Tibial nerve (tissue), 4 donors: Measurements from ENCODE around the gene OSTF1. TPM values are rescaled to one million over a fixed set of nuclear protein-coding genes. Genes with fewer than 3 reads are reported as not detected.

Experiments
- DNase-seq, 2 donors: peaks; one replicate each; pipeline ENCODE4 v3.0.0-alpha.2; 2019; ENCODE audit warnings: low spot score in 2 of 2
- H3K27ac ChIP-seq, 4 donors: fragments of 200-600 bp; sonication (generic) in 3 of 4; one replicate each; pipeline ENCODE4 v1.5.1; 2017 to 2019; ENCODE audit warnings: mild to moderate bottlenecking in 1 of 4
- H3K27me3 ChIP-seq, 2 donors: fragments of 200-600 bp; sonication (generic) in 1 of 2; one replicate each; pipeline versions ENCODE4 v1.5.1 to v1.6.0; 2017 to 2019
- H3K36me3 ChIP-seq, 3 donors: fragments of 200-600 bp; sonication (generic); one replicate each; pipeline ENCODE4 v1.5.1; 2018 to 2019
- H3K4me1 ChIP-seq, 4 donors: fragments of 200-600 bp; sonication (generic) in 3 of 4; one replicate each; pipeline ENCODE4 v1.5.1; 2017 to 2019
- H3K4me3 ChIP-seq, 4 donors: fragments of 200-600 bp; sonication (generic) in 3 of 4; one replicate each; pipeline ENCODE4 v1.5.1; 2017 to 2019; ENCODE audit warnings: mild to moderate bottlenecking in 1 of 4, moderate library complexity in 1 of 4
- H3K9me3 ChIP-seq, 4 donors: fragments of 200-600 bp; sonication (generic) in 3 of 4; one replicate each; pipeline ENCODE4 v1.5.1; 2017 to 2019
- CTCF ChIP-seq, 5 experiments: fragments of 200-600 bp in 3 of 5; fragments of 450-650 bp in 2 of 5; sonication (generic) in 3 of 5; IDR thresholded peaks; one replicate each; pipeline ENCODE4 v1.5.1; 2016 to 2019; ENCODE audit warnings: antibody characterized with exemption in 5 of 5, mild to moderate bottlenecking in 3 of 5, moderate library complexity in 2 of 5
- EP300 ChIP-seq, 2 donors: sonication (generic); formaldehyde crosslinking; IDR thresholded peaks; one replicate each; pipeline ENCODE4 v1.6.1; 2017; ENCODE audit warnings: antibody characterized with exemption in 2 of 2, mild to moderate bottlenecking in 1 of 2
- POLR2A ChIP-seq, 2 donors: fragments of 450-650 bp; IDR thresholded peaks; one replicate each; pipeline ENCODE4 v1.6.1; 2017; ENCODE audit warnings: antibody characterized with exemption in 2 of 2, mild to moderate bottlenecking in 2 of 2, moderate library complexity in 2 of 2
- WGBS, 2 donors: methylation state at CpG; one replicate each; pipeline ENCODE4 v1.1.5; 2018; 5-methylcytosine and 5-hydroxymethylcytosine counted together
- total RNA-seq, 4 donors: library from RNA; depleted of rRNA; stranded (reverse); fragments of >200 nt; gene quantifications; one replicate each; pipeline ENCODE4 v1.1.0, GENCODE V29; 2016

Gene OSTF1
- total RNA-seq, 4 donors from 2014 or later, result 20.7 to 34.5 (median 24.8) TPM

- Histone ChIP-seq H3K9me3 (no peaks in the 10 kb centered on the region), H3K4me1 (no peaks in the 10 kb centered on the region), H3K27me3 (no peaks in the 10 kb centered on the region), H3K4me3 (no peak overlapping the region), H3K27ac (no peak overlapping the region), H3K36me3 (peaks cover 0 to 39% (median 0%) of the 10 kb centered on the region in 3 donors)
- WGBS, 2 donors, result 67 to 69% methylated on average over 2 of the region's 2 CpGs
- no peak for TF ChIP-seq CTCF (IDR thresholded peaks at IDR 0.05)
- no peak for TF ChIP-seq EP300 (IDR thresholded peaks at IDR 0.05)
- TF ChIP-seq POLR2A (IDR thresholded peaks at IDR 0.05), result no peak
- no peak for DNase-seq
Observed at GRCh38 chr9:75069171-75069570, 19.1 kb upstream of the OSTF1 start.

GRCh38 chr9:75071530-75072122 is 16.7 kb upstream of the OSTF1 start:
- H3K4me3 ChIP-seq, result no peak overlapping the region
- H3K36me3 ChIP-seq, result peaks cover 0 to 23% (median 0%) of the 10 kb centered on the region in 3 donors
- no peaks in the 10 kb centered on the region for H3K9me3 ChIP-seq
- H3K27me3 ChIP-seq, result no peaks in the 10 kb centered on the region
- no peak overlapping the region for H3K27ac ChIP-seq
- 86 to 93% methylated on average over 5 of the region's 5 CpGs for WGBS, 2 donors
- no peak for DNase-seq
- TF ChIP-seq EP300 (IDR thresholded peaks at IDR 0.05) (no peak), POLR2A (IDR thresholded peaks at IDR 0.05) (no peak), CTCF (IDR thresholded peaks at IDR 0.05) (no peak)
- no peaks in the 10 kb centered on the region for H3K4me1 ChIP-seq

- Histone ChIP-seq H3K27ac (no peak overlapping the region), H3K4me3 (no peak overlapping the region), H3K4me1 (peaks cover 0 to 4% (median 0%) of the 10 kb centered on the region in 4 donors), H3K27me3 (no peaks in the 10 kb centered on the region), H3K36me3 (peaks cover 0 to 15% (median 0%) of the 10 kb centered on the region in 3 donors), H3K9me3 (no peaks in the 10 kb centered on the region)
- TF ChIP-seq EP300 (IDR thresholded peaks at IDR 0.05) (no peak), CTCF (IDR thresholded peaks at IDR 0.05) (no peak), POLR2A (IDR thresholded peaks at IDR 0.05) (no peak)
- WGBS, 2 donors, result 95 to 97% methylated on average over 4 of the region's 4 CpGs
- no peak for DNase-seq
Observed at GRCh38 chr9:75072895-75073294, 15.4 kb upstream of the OSTF1 start.

- H3K4me1 ChIP-seq, result peaks cover 0 to 14% (median 6%) of the 10 kb centered on the region in 4 donors
- no peak for DNase-seq
- 44 to 80% methylated on average over 2 of the region's 2 CpGs for WGBS, 2 donors
- H3K27ac ChIP-seq, result no peak overlapping the region
- peaks cover 0 to 35% (median 0%) of the 10 kb centered on the region in 3 donors for H3K36me3 ChIP-seq
- H3K9me3 ChIP-seq, result no peaks in the 10 kb centered on the region
- H3K27me3 ChIP-seq, result no peaks in the 10 kb centered on the region
- no peak overlapping the region for H3K4me3 ChIP-seq
- TF ChIP-seq CTCF (IDR thresholded peaks at IDR 0.05) (no peak), EP300 (IDR thresholded peaks at IDR 0.05) (no peak), POLR2A (IDR thresholded peaks at IDR 0.05) (no peak)
Observed at GRCh38 chr9:75081632-75082031, 6.7 kb upstream of the OSTF1 start.

- 58 to 65% methylated on average over 12 of the region's 12 CpGs for WGBS, 2 donors
- no peak for DNase-seq
- no peak for TF ChIP-seq EP300 (IDR thresholded peaks at IDR 0.05)
- no peak for TF ChIP-seq POLR2A (IDR thresholded peaks at IDR 0.05)
- no peak for TF ChIP-seq CTCF (IDR thresholded peaks at IDR 0.05)
- no peak overlapping the region for H3K4me3 ChIP-seq
- peak overlapping the region in 2 of 4 donors; percentile 32 to 56 for H3K27ac ChIP-seq
- no peaks in the 10 kb centered on the region for H3K9me3 ChIP-seq
- peaks cover 0 to 35% (median 0%) of the 10 kb centered on the region in 3 donors for H3K36me3 ChIP-seq
- no peaks in the 10 kb centered on the region for H3K27me3 ChIP-seq
- peaks cover 0 to 14% (median 6%) of the 10 kb centered on the region in 4 donors for H3K4me1 ChIP-seq
Observed at GRCh38 chr9:75083188-75083970, 4.9 kb upstream of the OSTF1 start.
